HepG2 (cell line): ENCODE data around the gene TOR4A. TPM values are rescaled to one million over a fixed set of nuclear protein-coding genes. Genes with fewer than 3 reads are reported as not detected.

ENCODE experiments used
- ATAC-seq: fragments of 200-7000 bp; cut with Tn5 transposase; 3 replicates; pipeline ENCODE4 v1.9.1; 2020; ENCODE audit warnings: mild to moderate bottlenecking, moderate library complexity
- BruUV-seq: library from RNA; stranded (reverse); fragments of 400-500 nt; replicated peaks from 2 replicates; lab custom pipeline; 2021; lab: Mats Ljungman, UMichigan
- CTCF ChIA-PET: fragments of 300-600 bp; formaldehyde crosslinking; extraction: SDS; loops from one replicate; lab custom pipeline; 2021; ENCODE audit warnings: low total read pairs, inconsistent platforms, low intra/inter-chr PET ratio; lab: Yijun Ruan, JAX
- POLR2A ChIA-PET: fragments of 350-600 bp; sonication (Branson Sonifier 250); formaldehyde crosslinking; loops from one replicate; lab custom pipeline; 2020; ENCODE audit warnings: antibody characterized with exemption, inconsistent platforms; lab: Yijun Ruan, JAX
- DNase-seq: peaks from one replicate; pipeline ENCODE4 v3.0.0-alpha.2; 2015; ENCODE audit warnings: low spot score
- FAIRE-seq: peaks from 3 replicates; lab custom pipeline; 2011; peaks lifted over from hg19 to GRCh38; lab: Jason Lieb, UNC
- H2AFZ ChIP-seq: one replicate; pipeline ENCODE4 v1.6.1; 2011; ENCODE audit warnings: low read length, inconsistent platforms
- H3K27ac ChIP-seq: fragments of 300-600 bp; 3 replicates; pipeline ENCODE4 v1.8.0; 2011; ENCODE audit warnings: mixed run types, mild to moderate bottlenecking, mixed read lengths, low read length, inconsistent platforms; ENCODE audit not compliant: insufficient read depth; ENCODE audit errors: extremely low read length
- H3K27me3 ChIP-seq, 2 experiments: fragments of 200-600 bp in 1 of 2; 2 replicates in 1 of 2; 3 replicates in 1 of 2; pipeline versions ENCODE4 v1.6.0 to v1.8.0; 2011; ENCODE audit warnings: low read length in 2 of 2, mild to moderate bottlenecking in 2 of 2, moderate library complexity in 2 of 2, inconsistent platforms in 1 of 2; ENCODE audit not compliant: insufficient read depth in 2 of 2, control insufficient read depth in 1 of 2
- H3K36me3 ChIP-seq, 2 experiments: fragments of 200-600 bp in 1 of 2; replicated peaks in 1 of 2; 2 replicates in 1 of 2; 3 replicates in 1 of 2; pipeline versions ENCODE4 v1.5.1 to v1.8.0; 2011; ENCODE audit warnings: low read length in 2 of 2, inconsistent platforms in 1 of 2; ENCODE audit not compliant: insufficient read depth in 2 of 2, control insufficient read depth in 1 of 2
- H3K4me1 ChIP-seq: 2 replicates; pipeline ENCODE4 v1.5.1; 2012; ENCODE audit warnings: low read length, inconsistent platforms; ENCODE audit not compliant: insufficient read depth
- H3K4me2 ChIP-seq: 2 replicates; pipeline ENCODE4 v1.6.0; 2011; ENCODE audit warnings: low read depth, low read length, inconsistent platforms
- H3K4me3 ChIP-seq, 3 experiments: fragments of 200-600 bp in 1 of 3; sonication (generic), shearing (Covaris generic) in 1 of 3; replicated peaks in 1 of 3; 2 replicates each; pipeline ENCODE4 v1.5.1; 2011 to 2016; ENCODE audit warnings: low read length in 3 of 3, inconsistent platforms in 2 of 3, low read depth in 2 of 3, mild to moderate bottlenecking in 2 of 3, control low read depth in 1 of 3, mixed read lengths in 1 of 3; ENCODE audit not compliant: insufficient read depth in 1 of 3
- H3K79me2 ChIP-seq: one replicate; pipeline ENCODE4 v1.6.1; 2011; ENCODE audit warnings: low read length, inconsistent platforms; ENCODE audit not compliant: insufficient read depth
- H3K9ac ChIP-seq: 2 replicates; pipeline ENCODE4 v1.6.0; 2011; ENCODE audit warnings: mild to moderate bottlenecking, low read depth, low read length, inconsistent platforms; ENCODE audit not compliant: insufficient read depth
- H3K9me3 ChIP-seq: 2 replicates; pipeline ENCODE4 v1.5.1; 2012; ENCODE audit warnings: mild to moderate bottlenecking, low read length
- H4K20me1 ChIP-seq: 2 replicates; pipeline ENCODE4 v1.6.0; 2011; ENCODE audit warnings: inconsistent platforms, mild to moderate bottlenecking, low read length, moderate library complexity; ENCODE audit not compliant: insufficient read depth
- AGO2 ChIP-seq: fragments of 200-400 bp; formaldehyde crosslinking; optimal IDR thresholded peaks from 2 replicates; pipeline ENCODE3; 2017; ENCODE audit warnings: mild to moderate bottlenecking, low read depth, low read length, moderate library complexity
- BCLAF1 ChIP-seq: fragments of 450-650 bp; IDR thresholded peaks from 2 replicates; pipeline ENCODE4 v1.6.1; 2017; ENCODE audit warnings: mild to moderate bottlenecking
- GATAD1 ChIP-seq: IDR thresholded peaks from 2 replicates; pipeline ENCODE4 v1.6.1; 2016; ENCODE audit warnings: missing genetic modification reagents, missing compliant biosample characterization
- HNRNPL ChIP-seq: fragments of 200-400 bp; formaldehyde crosslinking; IDR thresholded peaks from 2 replicates; pipeline ENCODE4 v1.6.1; 2017; ENCODE audit warnings: mild to moderate bottlenecking, low read depth, low read length
- KDM2A ChIP-seq: sonication (generic); formaldehyde crosslinking; IDR thresholded peaks from 2 replicates; pipeline ENCODE4 v1.4.0; 2020; ENCODE audit warnings: low read depth, missing genetic modification reagents, borderline replicate concordance
- MTA1 ChIP-seq: sonication (generic); formaldehyde crosslinking; IDR thresholded peaks from 2 replicates; pipeline ENCODE4 v1.4.0; 2020; ENCODE audit warnings: missing genetic modification reagents, mild to moderate bottlenecking, borderline replicate concordance
- NR2F2 ChIP-seq: IDR thresholded peaks from 2 replicates; pipeline ENCODE4 v1.6.1; 2012; ENCODE audit warnings: low read depth, inconsistent platforms, borderline replicate concordance
- POLR2AphosphoS5 ChIP-seq: IDR thresholded peaks from 2 replicates; pipeline ENCODE4 v1.6.1; 2012; ENCODE audit warnings: low read depth, low read length
- SAP130 ChIP-seq: IDR thresholded peaks from 2 replicates; pipeline ENCODE4 v1.6.1; 2016; ENCODE audit warnings: low read depth
- ZNF101 ChIP-seq: sonication (generic); formaldehyde crosslinking; IDR thresholded peaks from 2 replicates; pipeline ENCODE4 v1.4.0; 2020; ENCODE audit warnings: mild to moderate bottlenecking, low read depth, missing genetic modification reagents, borderline replicate concordance
- ZNF589 ChIP-seq: sonication (generic); formaldehyde crosslinking; conservative IDR thresholded peaks from 2 replicates; pipeline ENCODE4 v1.8.0; 2022; ENCODE audit warnings: mild to moderate bottlenecking, moderate library complexity, missing genetic modification reagents
- ZNF687 ChIP-seq: sonication (generic); formaldehyde crosslinking; IDR thresholded peaks from 2 replicates; pipeline ENCODE4 v1.5.1; 2020; ENCODE audit warnings: mild to moderate bottlenecking, missing genetic modification reagents, moderate library complexity
- WGBS: methylation state at CpG from one replicate; pipeline ENCODE4 v1.1.6; 2017; ENCODE audit warnings: low lambda C conversion rate; 5-methylcytosine and 5-hydroxymethylcytosine counted together
- in situ Hi-C: cut with HindIII; loops from 2 replicates; pipeline ENCODE4 v1.10.0; 2017; ENCODE audit warnings: low pct_unique_long_range_greater_than_20kb; ENCODE audit not compliant: extremely low pct_ligation_motif_present
- intact Hi-C: fragments of 100-400 bp; cut with micrococcal nuclease; formaldehyde crosslinking; loops from one replicate; pipeline ENCODE4 v1.10.0; 2022; ENCODE audit not compliant: unreplicated experiment
- polyA plus RNA-seq, 8 experiments: library from polyadenylated mRNA; depleted of rRNA in 3 of 8; stranded (reverse) in 7 of 8; unstranded in 1 of 8; fragments of >200 nt; fragmentation: Illumina TruSeq in 4 of 8; extraction: Trizol in 4 of 8; gene quantifications; 2 replicates each; pipeline versions ENCODE4 v1.2.1 to v1.2.3, GENCODE V29; 2011 to 2016; ENCODE audit warnings: low read depth in 4 of 8, missing spikeins in 1 of 8, mixed read lengths in 1 of 8; ENCODE audit not compliant: insufficient read depth in 1 of 8
- total RNA-seq, 5 experiments: library from RNA; depleted of rRNA; stranded (reverse); fragments of >200 nt; fragmentation: Illumina TruSeq; extraction: Trizol; gene quantifications; 2 replicates each; pipeline ENCODE4 v1.2.3, GENCODE V29; 2016; ENCODE audit warnings: low read depth in 1 of 5
- TF ChIP-seq, protein P1 (sequence below): sonication (generic); formaldehyde crosslinking; IDR thresholded peaks from 2 replicates; pipeline ENCODE4 v1.5.1; 2020; ENCODE audit warnings: mild to moderate bottlenecking, moderate library complexity, missing genetic modification reagents

TOR4A gene
- total and polyA plus RNA-seq, 2 of the 13 experiments (the other 11 are each of a cell fraction or from before 2014, with no cell fraction given), result 11.1 to 14.2 TPM

GRCh38 chr9:137237759-137238726 is 39.5 kb upstream of the TOR4A start:
- ChIA-PET POLR2A (interaction anchor here (0.8 to 7.4 kb wide), 5 partner anchors 8 to 87 kb away, joined by 3 to 78 read pairs (median 5); partner anchors contain the start of genes TOR4A and TPRN), CTCF (no interaction called here)
- Histone ChIP-seq H3K4me3 (peak overlapping the region in 1 of 3 experiments; percentile 37; a peak in 1 of 6 replicates), H3K9ac (peak overlapping the region; percentile 41; the same call in 1 of the 2 replicates), H3K4me1 (peaks cover 59% of the 10 kb centered on the region), H3K27me3 (no peaks in the 10 kb centered on the region), H2AFZ (no peak overlapping the region), H3K79me2 (peaks cover 31% of the 10 kb centered on the region), H3K36me3 (peaks cover 3 to 13% of the 10 kb centered on the region in 2 experiments; a peak in 3 of 5 replicates), H3K27ac (peak overlapping the region; percentile 39), H4K20me1 (peaks cover 15% of the 10 kb centered on the region), H3K9me3 (no peaks in the 10 kb centered on the region), H3K4me2 (peak overlapping the region; percentile 85)
- in situ Hi-C loops, result no loop called here
- ATAC-seq, result no peak
- intact Hi-C loops, result loop anchor here (2.0 kb wide), 1 partner anchor 15 kb away; the partner anchor contains the start of gene RNF208
- no peak for DNase-seq
- WGBS, result 96% methylated on average over 3 of the region's 13 CpGs
- peak; percentile 26 for FAIRE-seq
- BruUV-seq, result no TSS peak
- no peak for TF ChIP-seq NR2F2
- peak; percentile 39; the same call in 1 of the 2 replicates for TF ChIP-seq SAP130 (CRISPR knock-in tag)
- TF ChIP-seq ZNF101 (CRISPR knock-in tag), result no peak
- 0 out of 2 replicates have a peak, but pooled peaks have one; percentile 27 for TF ChIP-seq GATAD1
- TF ChIP-seq, protein P1, sequence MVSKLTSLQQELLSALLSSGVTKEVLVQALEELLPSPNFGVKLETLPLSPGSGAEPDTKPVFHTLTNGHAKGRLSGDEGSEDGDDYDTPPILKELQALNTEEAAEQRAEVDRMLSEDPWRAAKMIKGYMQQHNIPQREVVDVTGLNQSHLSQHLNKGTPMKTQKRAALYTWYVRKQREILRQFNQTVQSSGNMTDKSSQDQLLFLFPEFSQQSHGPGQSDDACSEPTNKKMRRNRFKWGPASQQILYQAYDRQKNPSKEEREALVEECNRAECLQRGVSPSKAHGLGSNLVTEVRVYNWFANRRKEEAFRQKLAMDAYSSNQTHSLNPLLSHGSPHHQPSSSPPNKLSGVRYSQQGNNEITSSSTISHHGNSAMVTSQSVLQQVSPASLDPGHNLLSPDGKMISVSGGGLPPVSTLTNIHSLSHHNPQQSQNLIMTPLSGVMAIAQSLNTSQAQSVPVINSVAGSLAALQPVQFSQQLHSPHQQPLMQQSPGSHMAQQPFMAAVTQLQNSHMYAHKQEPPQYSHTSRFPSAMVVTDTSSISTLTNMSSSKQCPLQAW (CRISPR knock-in tag), result 0 out of 2 replicates have a peak, but pooled peaks have one; percentile 18
- no peak for TF ChIP-seq MTA1 (CRISPR knock-in tag)
- TF ChIP-seq BCLAF1, result no peak
- TF ChIP-seq ZNF589 (CRISPR knock-in tag), result no peak
- peak; percentile 12; the same call in 1 of the 2 replicates for TF ChIP-seq KDM2A (CRISPR knock-in tag)
- peak; percentile 62 for TF ChIP-seq AGO2
- peak; percentile 57; the same call in 1 of the 2 replicates for TF ChIP-seq HNRNPL
- TF ChIP-seq ZNF687 (CRISPR knock-in tag), result peak; percentile 44; the same call in 1 of the 2 replicates
- no peak; the same call in 1 of the 2 replicates for TF ChIP-seq POLR2AphosphoS5
